SH-SY5Y (cell line): ENCODE results near the gene UBASH3A.

ENCODE experiments used
- GATA2 ChIP-seq: IDR thresholded peaks from 2 replicates; pipeline ENCODE4 v1.6.1; 2011; ENCODE audit warnings: mild to moderate bottlenecking, low read depth, low read length
- GATA3 ChIP-seq: IDR thresholded peaks from 2 replicates; pipeline ENCODE4 v1.6.1; 2011; ENCODE audit warnings: low read depth, mild to moderate bottlenecking, low read length, moderate library complexity

GRCh38 chr21:42466700-42467099 is 63.0 kb downstream of the UBASH3A start:
- no peak for TF ChIP-seq GATA2
- TF ChIP-seq GATA3: no peak
